HUES6 (cell line): ENCODE results near the gene BCL11B.

Experiments used
- H3K27ac ChIP-seq: 2 replicates; pipeline ENCODE4 v1.7.0; 2013; ENCODE audit warnings: low read depth, mild to moderate bottlenecking, low read length, inconsistent platforms
- H3K27me3 ChIP-seq: 2 replicates; pipeline ENCODE4 v1.6.1; 2013; ENCODE audit warnings: low read length; ENCODE audit not compliant: control insufficient read depth, insufficient read depth
- H3K36me3 ChIP-seq: 2 replicates; pipeline ENCODE4 v1.6.1; 2013; ENCODE audit warnings: low read length; ENCODE audit not compliant: control insufficient read depth, insufficient read depth
- H3K4me1 ChIP-seq: 2 replicates; pipeline ENCODE4 v1.6.1; 2013; ENCODE audit warnings: low read length; ENCODE audit not compliant: control insufficient read depth, insufficient read depth
- H3K4me3 ChIP-seq: 2 replicates; pipeline ENCODE4 v1.5.1; 2013; ENCODE audit warnings: low read depth, low read length
- H3K9ac ChIP-seq: one replicate; pipeline ENCODE4 v1.6.1; 2013; ENCODE audit warnings: mild to moderate bottlenecking, low read length
- H3K9me3 ChIP-seq: 2 replicates; pipeline ENCODE4 v1.6.1; 2013; ENCODE audit warnings: low read depth, low read length; ENCODE audit not compliant: control insufficient read depth, insufficient read depth

BCL11B gene

GRCh38 chr14:99127651-99128167, 144.3 kb downstream of the BCL11B start:
- Histone ChIP-seq H3K36me3 (no peaks in the 10 kb centered on the region), H3K4me3 (no peak overlapping the region), H3K9ac (no peak overlapping the region), H3K27ac (no peak overlapping the region), H3K27me3 (no peaks in the 10 kb centered on the region), H3K9me3 (no peaks in the 10 kb centered on the region), H3K4me1 (peaks cover 5% of the 10 kb centered on the region)

- H3K27me3 ChIP-seq, result no peaks in the 10 kb centered on the region
- no peak overlapping the region for H3K9ac ChIP-seq
- H3K9me3 ChIP-seq, result no peaks in the 10 kb centered on the region
- no peaks in the 10 kb centered on the region for H3K36me3 ChIP-seq
- H3K4me3 ChIP-seq, result no peak overlapping the region
- peaks cover 6% of the 10 kb centered on the region; the same call in 1 of the 2 replicates for H3K4me1 ChIP-seq
- no peak overlapping the region for H3K27ac ChIP-seq
Measured at GRCh38 chr14:99125616-99126431, 146.2 kb downstream of the BCL11B start.

- Histone ChIP-seq H3K4me3 (no peak overlapping the region), H3K27ac (no peak overlapping the region), H3K9me3 (no peaks in the 10 kb centered on the region), H3K27me3 (no peaks in the 10 kb centered on the region), H3K36me3 (no peaks in the 10 kb centered on the region), H3K4me1 (peaks cover 6% of the 10 kb centered on the region; the same call in 1 of the 2 replicates), H3K9ac (no peak overlapping the region)
Measured at GRCh38 chr14:99125113-99125512, 146.9 kb downstream of the BCL11B start.

GRCh38 chr14:99124482-99125105, 147.4 kb downstream of the BCL11B start:
- Histone ChIP-seq H3K4me1 (peaks cover 6% of the 10 kb centered on the region; the same call in 1 of the 2 replicates), H3K4me3 (no peak overlapping the region), H3K27ac (no peak overlapping the region)

GRCh38 chr14:99123208-99123870, 148.7 kb downstream of the BCL11B start:
- H3K27me3 ChIP-seq, result peaks cover 5% of the 10 kb centered on the region
- H3K4me3 ChIP-seq, result no peak overlapping the region
- no peaks in the 10 kb centered on the region for H3K36me3 ChIP-seq
- H3K27ac ChIP-seq, result no peak overlapping the region
- H3K9ac ChIP-seq, result no peak overlapping the region
- peaks cover 12% of the 10 kb centered on the region; the same call in 1 of the 2 replicates for H3K4me1 ChIP-seq
- H3K9me3 ChIP-seq, result no peaks in the 10 kb centered on the region

More at GRCh38 chr14:99124482-99125105, 147.4 kb downstream of the BCL11B start:
- Histone ChIP-seq H3K9me3 (no peaks in the 10 kb centered on the region), H3K9ac (no peak overlapping the region), H3K36me3 (no peaks in the 10 kb centered on the region), H3K27me3 (no peaks in the 10 kb centered on the region)

- Histone ChIP-seq H3K4me1 (peaks cover 11% of the 10 kb centered on the region; the same call in 1 of the 2 replicates), H3K9ac (no peak overlapping the region), H3K9me3 (no peaks in the 10 kb centered on the region), H3K27ac (no peak overlapping the region), H3K36me3 (no peaks in the 10 kb centered on the region), H3K27me3 (peaks cover 12% of the 10 kb centered on the region), H3K4me3 (no peak overlapping the region)
Measured at GRCh38 chr14:99122521-99123125, 149.4 kb downstream of the BCL11B start.

GRCh38 chr14:99121319-99121875, 150.6 kb downstream of the BCL11B start:
- Histone ChIP-seq H3K9ac (no peak overlapping the region), H3K9me3 (no peaks in the 10 kb centered on the region), H3K4me3 (no peak overlapping the region), H3K4me1 (peaks cover 8% of the 10 kb centered on the region; the same call in 1 of the 2 replicates), H3K27ac (no peak overlapping the region), H3K36me3 (no peaks in the 10 kb centered on the region), H3K27me3 (peaks cover 21% of the 10 kb centered on the region)

GRCh38 chr14:99120526-99121318, 151.3 kb downstream of the BCL11B start:
- Histone ChIP-seq H3K4me1 (peaks cover 8% of the 10 kb centered on the region; the same call in 1 of the 2 replicates), H3K4me3 (no peak overlapping the region), H3K36me3 (no peaks in the 10 kb centered on the region), H3K27me3 (peaks cover 27% of the 10 kb centered on the region), H3K9ac (no peak overlapping the region), H3K9me3 (no peaks in the 10 kb centered on the region), H3K27ac (no peak overlapping the region)

GRCh38 chr14:99119554-99120525, 152.2 kb downstream of the BCL11B start:
- Histone ChIP-seq H3K27ac (no peak overlapping the region), H3K9ac (no peak overlapping the region), H3K4me3 (no peak overlapping the region), H3K4me1 (peaks cover 8% of the 10 kb centered on the region; the same call in 1 of the 2 replicates), H3K9me3 (no peaks in the 10 kb centered on the region), H3K27me3 (peaks cover 27% of the 10 kb centered on the region), H3K36me3 (no peaks in the 10 kb centered on the region)
